Regular cardiac myocyte (primary cell): ENCODE results near the gene C1orf185. TPM values are rescaled to one million over a fixed set of nuclear protein-coding genes. Genes with fewer than 3 reads are reported as not detected.

Experiments
- total RNA-seq: library from RNA; depleted of rRNA; stranded (reverse); fragments of >200 nt; gene quantifications from 2 replicates; pipeline ENCODE4 v1.2.3, GENCODE V29; 2014

Gene C1orf185
- total RNA-seq, result not detected in 2 replicates

DNA sequence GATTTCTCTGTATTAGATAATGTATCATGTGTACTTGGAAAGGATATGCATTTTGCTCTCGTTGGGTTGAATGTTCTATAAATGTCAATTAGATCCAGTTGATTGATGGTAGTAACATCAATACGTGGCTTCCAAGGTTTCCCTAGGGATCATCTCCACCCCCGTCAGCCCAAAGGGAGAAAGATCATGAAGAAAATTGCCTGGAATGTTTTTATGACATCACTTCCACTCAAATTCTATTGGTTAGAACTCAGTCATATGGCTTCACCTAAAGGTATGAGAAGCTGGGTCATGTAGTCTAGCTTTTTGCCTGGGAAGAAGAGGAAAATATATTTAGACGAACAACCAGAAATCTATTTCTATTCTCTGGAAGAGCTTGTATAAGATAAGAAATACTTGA is at the start of gene C1orf185:
C1orf185 (plus strand) TSS at position 253 of the 400 bp plus-strand sequence; CDS start at position 259, 6 bp downstream.

Other genes starting within 250 kb of the C1orf185 start
- 36.9 and 55.0 TPM in 2 replicates for gene FAF1, start 142.0 kb upstream of the C1orf185 start, total RNA-seq
- gene CDKN2C, start 132.0 kb upstream of the C1orf185 start, total RNA-seq, result 15.8 and 38.5 TPM in 2 replicates
- gene RNF11, start 134.0 kb downstream of the C1orf185 start, total RNA-seq, result 101 and 138 TPM in 2 replicates
- gene TTC39A, start 228.3 kb downstream of the C1orf185 start, total RNA-seq, result 0.85 and 1.5 TPM in 2 replicates